ENCODE measurements around the gene STIM1.

GRCh38 chr11:3995949-3996554, 140.6 kb downstream of the STIM1 start:
- TF ChIP-seq POLR2AphosphoS5 (IDR thresholded peaks at IDR 0.05; ENCODE audit: borderline replicate concordance, low read depth, low read length) (no peak), FOXP2 (optimal IDR thresholded peaks at IDR 0.05; ENCODE audit: control extremely low read depth, extremely low read length, insufficient read depth) (no peak), EZH2 (IDR thresholded peaks at IDR 0.05) (no peak)
